HCT116 (cell line): ENCODE data around the gene GATAD2A. TPM values are rescaled to one million over a fixed set of nuclear protein-coding genes. Genes with fewer than 3 reads are reported as not detected.

Source experiments
- ATAC-seq: fragments of 200-7000 bp; cut with Tn5 transposase; 2 replicates; pipeline ENCODE4 v1.9.1; 2020; ENCODE audit warnings: mild to moderate bottlenecking, moderate library complexity
- BruUV-seq: library from RNA; stranded (reverse); fragments of 400-500 nt; replicated peaks from 2 replicates; lab custom pipeline; 2021; lab: Mats Ljungman, UMichigan
- CTCF ChIA-PET: fragments of 300-600 bp; sonication (Branson Sonifier 250); formaldehyde crosslinking; loops from one replicate; lab custom pipeline; 2021; ENCODE audit warnings: antibody characterized with exemption; lab: Charles Lee
- POLR2A ChIA-PET: fragments of 300-600, 350-600 bp; sonication (Branson Sonifier 250); formaldehyde crosslinking; loops from one replicate; lab custom pipeline; 2021; ENCODE audit warnings: antibody characterized with exemption; lab: Charles Lee
- RAD21 ChIA-PET, 2 experiments: fragments of 300-600 bp; sonication (Branson Sonifier 250); formaldehyde crosslinking; loops; one replicate each; lab custom pipeline; 2023; ENCODE audit warnings: low total read pairs in 2 of 2; ENCODE audit not compliant: uncharacterized antibody in 2 of 2, unreplicated experiment in 2 of 2, low non-redundant PET in 1 of 2; lab: Charles Lee
- DNase-seq: peaks from one replicate; pipeline ENCODE4 v3.0.0-alpha.2; 2010; ENCODE audit warnings: low read depth, low spot score
- H2AFZ ChIP-seq: fragments of 200-600 bp; shearing (Covaris generic), sonication (generic); 2 replicates; pipeline ENCODE4 v1.6.1; 2017; ENCODE audit warnings: low read depth, mixed run types, mixed read lengths, antibody characterized with exemption, low read length; ENCODE audit not compliant: poor library complexity, severe bottlenecking
- H3K27ac ChIP-seq: 2 replicates; pipeline ENCODE4 v1.5.1; 2012; ENCODE audit warnings: low read depth, low read length
- H3K27me3 ChIP-seq: fragments of 200-600 bp; sonication (generic); 2 replicates; pipeline ENCODE4 v1.6.1; 2016; ENCODE audit warnings: mixed run types, low read length, mixed read lengths; ENCODE audit not compliant: insufficient read depth
- H3K36me3 ChIP-seq, 2 experiments: fragments of 200-500 bp in 1 of 2; fragments of 200-600 bp in 1 of 2; sonication (Bioruptor generic) in 1 of 2; sonication (generic) in 1 of 2; 2 replicates each; pipeline versions ENCODE4 v1.5.1 to v1.6.1; 2014 to 2016; ENCODE audit warnings: low read length in 2 of 2, inconsistent platforms in 1 of 2, mixed read lengths in 1 of 2, mixed run types in 1 of 2; ENCODE audit not compliant: insufficient read depth in 2 of 2, control insufficient read depth in 1 of 2
- H3K4me1 ChIP-seq, 2 experiments: fragments of 200-600 bp in 1 of 2; sonication (generic) in 1 of 2; 2 replicates each; pipeline versions ENCODE4 v1.5.1 to v1.6.1; 2012 to 2017; ENCODE audit warnings: low read length in 2 of 2, inconsistent platforms in 1 of 2, mild to moderate bottlenecking in 1 of 2, mixed read lengths in 1 of 2, mixed run types in 1 of 2, moderate library complexity in 1 of 2; ENCODE audit not compliant: insufficient read depth in 2 of 2, control insufficient read depth in 1 of 2
- H3K4me2 ChIP-seq: fragments of 200-600 bp; sonication (generic); 2 replicates; pipeline ENCODE4 v1.6.1; 2017; ENCODE audit warnings: mixed run types, low read length, mixed read lengths
- H3K4me3 ChIP-seq, 2 experiments: fragments of 200-600 bp in 1 of 2; sonication (generic) in 1 of 2; replicated peaks in 1 of 2; 2 replicates each; pipeline ENCODE4 v1.5.1; 2011 to 2016; ENCODE audit warnings: low read length in 2 of 2, control low read depth in 1 of 2, low read depth in 1 of 2, mild to moderate bottlenecking in 1 of 2, mixed read lengths in 1 of 2, mixed run types in 1 of 2
- H3K79me2 ChIP-seq: fragments of 200-600 bp; sonication (generic); 2 replicates; pipeline ENCODE4 v1.6.1; 2017; ENCODE audit warnings: mild to moderate bottlenecking, mixed run types, low read length, moderate library complexity, mixed read lengths; ENCODE audit not compliant: insufficient read depth
- H3K9ac ChIP-seq: fragments of 200-600 bp; sonication (generic); 2 replicates; pipeline ENCODE4 v1.6.1; 2016; ENCODE audit warnings: low read length, mixed read lengths
- H3K9me2 ChIP-seq: fragments of 200-600 bp; sonication (generic), shearing (Covaris generic); 2 replicates; pipeline ENCODE4 v1.6.1; 2017; ENCODE audit warnings: mixed run types, mild to moderate bottlenecking, moderate library complexity; ENCODE audit not compliant: insufficient read depth
- H3K9me3 ChIP-seq, 2 experiments: fragments of 200-500 bp in 1 of 2; fragments of 200-600 bp in 1 of 2; sonication (Bioruptor generic) in 1 of 2; sonication (generic) in 1 of 2; 2 replicates each; pipeline ENCODE4 v1.6.1; 2014 to 2017; ENCODE audit warnings: low read length in 2 of 2, mixed read lengths in 2 of 2, inconsistent platforms in 1 of 2, low read depth in 1 of 2, mild to moderate bottlenecking in 1 of 2, mixed run types in 1 of 2, moderate library complexity in 1 of 2; ENCODE audit not compliant: control insufficient read depth in 1 of 2, insufficient read depth in 1 of 2
- H4K20me1 ChIP-seq: fragments of 200-600 bp; sonication (generic), shearing (Covaris generic); 2 replicates; pipeline ENCODE4 v1.6.1; 2017; ENCODE audit warnings: mixed run types, mild to moderate bottlenecking, moderate library complexity; ENCODE audit not compliant: insufficient read depth
- CEBPB ChIP-seq: IDR thresholded peaks from 2 replicates; pipeline ENCODE4 v1.6.1; 2012; ENCODE audit warnings: low read depth
- EZH2 ChIP-seq: fragments of 200-600 bp; sonication (generic); IDR thresholded peaks from 2 replicates; pipeline ENCODE4 v1.6.1; 2017; ENCODE audit warnings: antibody characterized with exemption, mixed run types
- POLR2AphosphoS5 ChIP-seq: IDR thresholded peaks from 2 replicates; pipeline ENCODE4 v1.6.1; 2011; ENCODE audit warnings: mild to moderate bottlenecking, low read depth, low read length, moderate library complexity
- RAD21 ChIP-seq: IDR thresholded peaks from 2 replicates; pipeline ENCODE4 v1.6.1; 2012; ENCODE audit warnings: low read depth, mild to moderate bottlenecking
- YY1 ChIP-seq: IDR thresholded peaks from 2 replicates; pipeline ENCODE4 v1.6.1; 2011; ENCODE audit warnings: low read length, low read depth, moderate library complexity, mild to moderate bottlenecking; ENCODE audit not compliant: insufficient replicate concordance; ENCODE audit errors: extremely low read depth
- ZNF274 ChIP-seq: fragments of 200-500 bp; sonication (Bioruptor generic); IDR thresholded peaks from 2 replicates; pipeline ENCODE4 v1.6.1; 2014; ENCODE audit warnings: mild to moderate bottlenecking, low read depth, low read length, inconsistent platforms
- intact Hi-C: fragments of 100-400 bp; cut with micrococcal nuclease; formaldehyde crosslinking; loops from 2 replicates; pipeline ENCODE4 v1.10.0; 2022
- total RNA-seq: library from RNA; stranded (reverse); gene quantifications from one replicate; pipeline ENCODE4 v1.2.1, GENCODE V29; 2021; ENCODE audit not compliant: unreplicated experiment
- TF ChIP-seq, protein P1 (sequence below), 3 experiments: fragments of 200-600 bp in 1 of 3; sonication (generic) in 1 of 3; IDR thresholded peaks in 2 of 3; conservative IDR thresholded peaks in 1 of 3; 2 replicates each; pipeline ENCODE4 v1.5.1; 2012 to 2017; ENCODE audit warnings: low read depth in 2 of 3, low read length in 2 of 3, antibody characterized with exemption in 1 of 3, borderline replicate concordance in 1 of 3, control low read depth in 1 of 3, mild to moderate bottlenecking in 1 of 3, mixed read lengths in 1 of 3, mixed run types in 1 of 3, moderate library complexity in 1 of 3; ENCODE audit not compliant: insufficient read depth in 1 of 3
- TF ChIP-seq, protein P2 (sequence below): IDR thresholded peaks from 2 replicates; pipeline ENCODE4 v1.6.1; 2012; ENCODE audit warnings: low read depth
- TF ChIP-seq, protein P3 (sequence below): IDR thresholded peaks from 2 replicates; pipeline ENCODE4 v1.6.1; 2012

GATAD2A gene
- total RNA-seq, 1 experiment from 2014 or later = 130 TPM

DNA sequence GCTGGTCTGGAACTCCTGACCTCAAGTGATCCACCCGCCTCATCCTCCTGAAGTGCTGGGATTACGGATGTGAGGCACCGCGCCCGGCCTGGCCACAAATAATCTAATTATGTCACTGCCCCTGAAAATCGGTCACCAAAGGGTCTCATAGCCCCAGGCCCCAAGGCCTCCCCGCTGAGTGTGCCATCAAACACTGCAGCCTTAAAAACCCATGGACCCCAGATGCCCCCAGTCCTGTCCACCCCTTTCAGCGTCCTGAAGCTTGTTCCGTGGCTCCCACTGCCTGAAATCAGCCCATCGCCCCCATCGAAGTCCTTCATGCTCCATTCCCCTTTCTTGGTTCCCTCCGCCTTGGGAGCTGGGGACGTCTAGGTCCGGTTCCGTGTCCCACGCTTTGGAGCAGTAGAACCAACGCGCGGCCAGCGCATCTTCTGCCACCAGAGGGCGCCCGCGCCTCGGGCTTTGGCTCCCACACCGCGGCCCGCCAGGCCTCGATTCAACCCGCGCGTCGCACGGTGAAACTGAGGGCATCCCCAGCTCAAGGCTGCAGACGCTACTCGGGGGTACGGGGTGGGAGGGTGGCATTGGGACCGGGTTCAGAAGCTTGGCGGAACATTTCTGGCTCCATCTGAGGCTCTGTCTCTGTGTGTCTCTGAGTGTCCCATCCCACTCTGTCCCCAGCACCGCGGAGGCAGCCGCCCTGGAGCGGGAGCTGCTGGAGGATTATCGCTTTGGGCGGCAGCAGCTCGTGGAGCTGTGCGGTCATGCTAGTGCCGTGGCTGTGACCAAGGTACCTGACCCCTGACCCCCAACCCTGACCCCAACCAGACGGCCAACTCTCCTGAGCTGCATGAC, 126.7 kb downstream of the GATAD2A start:
- intact Hi-C loops = loop anchor here (1.0 kb wide), 1 partner anchor 112 kb away; no protein-coding TSS in a partner anchor
- ChIA-PET CTCF (interaction anchor here (0.6 to 4.8 kb wide), 7 partner anchors 9 to 427 kb away, joined by 3 to 22 read pairs (median 9); partner anchors contain the start of genes GMIP, NDUFA13 and TSSK6), RAD21 (interaction anchor here (0.9 to 1.1 kb wide), 4 partner anchors 9 to 22 kb away, joined by 4 to 5 read pairs (median 4); no protein-coding TSS in a partner anchor), POLR2A (no interaction called here)
- DNase-seq = no peak
- Histone ChIP-seq H3K79me2 (no peaks in the 10 kb centered on the region), H3K9me3 (no peaks in the 10 kb centered on the region), H3K9me2 (no peaks in the 10 kb centered on the region), H2AFZ (no peak overlapping the region), H3K27ac (no peak overlapping the region), H3K4me1 (no peaks in the 10 kb centered on the region; a peak in 1 of 4 replicates), H3K27me3 (no peaks in the 10 kb centered on the region), H3K4me3 (no peak overlapping the region), H3K9ac (no peak overlapping the region), H4K20me1 (no peaks in the 10 kb centered on the region), H3K4me2 (no peak overlapping the region), H3K36me3 (peaks cover 0 to under 1% of the 10 kb centered on the region in 2 experiments; a peak in 2 of 4 replicates)
- no TSS peak for BruUV-seq
- no peak for TF ChIP-seq ZNF274
- peak; percentile 91 for TF ChIP-seq RAD21
- TF ChIP-seq, protein P1, sequence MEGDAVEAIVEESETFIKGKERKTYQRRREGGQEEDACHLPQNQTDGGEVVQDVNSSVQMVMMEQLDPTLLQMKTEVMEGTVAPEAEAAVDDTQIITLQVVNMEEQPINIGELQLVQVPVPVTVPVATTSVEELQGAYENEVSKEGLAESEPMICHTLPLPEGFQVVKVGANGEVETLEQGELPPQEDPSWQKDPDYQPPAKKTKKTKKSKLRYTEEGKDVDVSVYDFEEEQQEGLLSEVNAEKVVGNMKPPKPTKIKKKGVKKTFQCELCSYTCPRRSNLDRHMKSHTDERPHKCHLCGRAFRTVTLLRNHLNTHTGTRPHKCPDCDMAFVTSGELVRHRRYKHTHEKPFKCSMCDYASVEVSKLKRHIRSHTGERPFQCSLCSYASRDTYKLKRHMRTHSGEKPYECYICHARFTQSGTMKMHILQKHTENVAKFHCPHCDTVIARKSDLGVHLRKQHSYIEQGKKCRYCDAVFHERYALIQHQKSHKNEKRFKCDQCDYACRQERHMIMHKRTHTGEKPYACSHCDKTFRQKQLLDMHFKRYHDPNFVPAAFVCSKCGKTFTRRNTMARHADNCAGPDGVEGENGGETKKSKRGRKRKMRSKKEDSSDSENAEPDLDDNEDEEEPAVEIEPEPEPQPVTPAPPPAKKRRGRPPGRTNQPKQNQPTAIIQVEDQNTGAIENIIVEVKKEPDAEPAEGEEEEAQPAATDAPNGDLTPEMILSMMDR (IDR thresholded peaks at IDR 0.05 in 2 of 3, conservative IDR thresholded peaks at IDR 0.05 in 1 of 3; ENCODE audit: borderline replicate concordance in 1 of 3, insufficient read depth in 1 of 3, low read depth in 2 of 3, low read length in 2 of 3) = peak; percentile 80 to 97 (median 90)
- TF ChIP-seq, protein P2, sequence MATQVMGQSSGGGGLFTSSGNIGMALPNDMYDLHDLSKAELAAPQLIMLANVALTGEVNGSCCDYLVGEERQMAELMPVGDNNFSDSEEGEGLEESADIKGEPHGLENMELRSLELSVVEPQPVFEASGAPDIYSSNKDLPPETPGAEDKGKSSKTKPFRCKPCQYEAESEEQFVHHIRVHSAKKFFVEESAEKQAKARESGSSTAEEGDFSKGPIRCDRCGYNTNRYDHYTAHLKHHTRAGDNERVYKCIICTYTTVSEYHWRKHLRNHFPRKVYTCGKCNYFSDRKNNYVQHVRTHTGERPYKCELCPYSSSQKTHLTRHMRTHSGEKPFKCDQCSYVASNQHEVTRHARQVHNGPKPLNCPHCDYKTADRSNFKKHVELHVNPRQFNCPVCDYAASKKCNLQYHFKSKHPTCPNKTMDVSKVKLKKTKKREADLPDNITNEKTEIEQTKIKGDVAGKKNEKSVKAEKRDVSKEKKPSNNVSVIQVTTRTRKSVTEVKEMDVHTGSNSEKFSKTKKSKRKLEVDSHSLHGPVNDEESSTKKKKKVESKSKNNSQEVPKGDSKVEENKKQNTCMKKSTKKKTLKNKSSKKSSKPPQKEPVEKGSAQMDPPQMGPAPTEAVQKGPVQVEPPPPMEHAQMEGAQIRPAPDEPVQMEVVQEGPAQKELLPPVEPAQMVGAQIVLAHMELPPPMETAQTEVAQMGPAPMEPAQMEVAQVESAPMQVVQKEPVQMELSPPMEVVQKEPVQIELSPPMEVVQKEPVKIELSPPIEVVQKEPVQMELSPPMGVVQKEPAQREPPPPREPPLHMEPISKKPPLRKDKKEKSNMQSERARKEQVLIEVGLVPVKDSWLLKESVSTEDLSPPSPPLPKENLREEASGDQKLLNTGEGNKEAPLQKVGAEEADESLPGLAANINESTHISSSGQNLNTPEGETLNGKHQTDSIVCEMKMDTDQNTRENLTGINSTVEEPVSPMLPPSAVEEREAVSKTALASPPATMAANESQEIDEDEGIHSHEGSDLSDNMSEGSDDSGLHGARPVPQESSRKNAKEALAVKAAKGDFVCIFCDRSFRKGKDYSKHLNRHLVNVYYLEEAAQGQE = no peak
- TF ChIP-seq POLR2AphosphoS5 = peak; percentile 51; the same call in 1 of the 2 replicates
- TF ChIP-seq CEBPB = no peak
- no peak for TF ChIP-seq YY1
- TF ChIP-seq, protein P3, sequence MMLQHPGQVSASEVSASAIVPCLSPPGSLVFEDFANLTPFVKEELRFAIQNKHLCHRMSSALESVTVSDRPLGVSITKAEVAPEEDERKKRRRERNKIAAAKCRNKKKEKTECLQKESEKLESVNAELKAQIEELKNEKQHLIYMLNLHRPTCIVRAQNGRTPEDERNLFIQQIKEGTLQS = no peak
- no peak for TF ChIP-seq EZH2
- peak; percentile 83 for ATAC-seq
